ENCODE results near the gene ECD. TPM values are rescaled to one million over a fixed set of nuclear protein-coding genes. Genes with fewer than 3 reads are reported as not detected.

Gene ECD
- total RNA-seq, 2 donors from 2014 or later, result 17.1 to 18.2 TPM

DNA sequence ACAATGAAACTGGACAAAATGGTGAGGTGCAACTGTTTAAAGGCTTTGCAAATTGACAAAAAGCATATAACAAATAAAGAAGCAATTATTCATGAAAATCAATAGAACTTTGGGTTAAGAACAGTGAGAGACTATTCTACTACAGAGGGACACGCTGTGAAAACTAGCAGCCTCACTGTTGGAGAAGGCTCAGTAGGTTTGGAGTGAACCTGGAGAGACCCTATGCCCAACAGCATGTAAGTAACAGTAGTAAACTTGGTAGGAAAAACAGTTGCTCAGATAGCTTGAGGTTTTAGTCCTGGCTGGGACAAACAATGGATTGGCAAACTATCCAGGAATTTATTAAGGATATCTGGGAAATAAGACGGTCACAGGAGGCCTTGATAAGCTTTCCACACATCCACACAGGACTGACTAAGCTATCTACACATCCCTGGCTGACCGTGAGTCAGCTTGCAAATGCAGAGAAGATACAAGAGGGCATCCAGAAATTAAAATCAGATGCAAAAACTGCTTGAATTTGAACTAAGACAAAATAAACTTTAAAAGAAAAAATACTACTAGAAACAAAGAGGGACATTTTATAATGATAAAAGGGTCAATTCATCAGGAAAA, 16.0 kb upstream of the ECD start:
- Histone ChIP-seq H3K36me3 (no peaks in the 10 kb centered on the region), H3K27me3 (no peaks in the 10 kb centered on the region), H3K9ac (ENCODE audit: low read depth in 2 of 2, low read length in 2 of 2) (no peak overlapping the region), H3K4me3 (no peak overlapping the region), H3K27ac (no peak overlapping the region), H3K4me1 (no peaks in the 10 kb centered on the region), H3K9me3 (no peaks in the 10 kb centered on the region)
- DNase-seq, result no peak
- intact Hi-C loops (cut with DNase I), result no loop called here
- TF ChIP-seq, protein P1, sequence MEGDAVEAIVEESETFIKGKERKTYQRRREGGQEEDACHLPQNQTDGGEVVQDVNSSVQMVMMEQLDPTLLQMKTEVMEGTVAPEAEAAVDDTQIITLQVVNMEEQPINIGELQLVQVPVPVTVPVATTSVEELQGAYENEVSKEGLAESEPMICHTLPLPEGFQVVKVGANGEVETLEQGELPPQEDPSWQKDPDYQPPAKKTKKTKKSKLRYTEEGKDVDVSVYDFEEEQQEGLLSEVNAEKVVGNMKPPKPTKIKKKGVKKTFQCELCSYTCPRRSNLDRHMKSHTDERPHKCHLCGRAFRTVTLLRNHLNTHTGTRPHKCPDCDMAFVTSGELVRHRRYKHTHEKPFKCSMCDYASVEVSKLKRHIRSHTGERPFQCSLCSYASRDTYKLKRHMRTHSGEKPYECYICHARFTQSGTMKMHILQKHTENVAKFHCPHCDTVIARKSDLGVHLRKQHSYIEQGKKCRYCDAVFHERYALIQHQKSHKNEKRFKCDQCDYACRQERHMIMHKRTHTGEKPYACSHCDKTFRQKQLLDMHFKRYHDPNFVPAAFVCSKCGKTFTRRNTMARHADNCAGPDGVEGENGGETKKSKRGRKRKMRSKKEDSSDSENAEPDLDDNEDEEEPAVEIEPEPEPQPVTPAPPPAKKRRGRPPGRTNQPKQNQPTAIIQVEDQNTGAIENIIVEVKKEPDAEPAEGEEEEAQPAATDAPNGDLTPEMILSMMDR (IDR thresholded peaks at IDR 0.05), result no peak

DNA sequence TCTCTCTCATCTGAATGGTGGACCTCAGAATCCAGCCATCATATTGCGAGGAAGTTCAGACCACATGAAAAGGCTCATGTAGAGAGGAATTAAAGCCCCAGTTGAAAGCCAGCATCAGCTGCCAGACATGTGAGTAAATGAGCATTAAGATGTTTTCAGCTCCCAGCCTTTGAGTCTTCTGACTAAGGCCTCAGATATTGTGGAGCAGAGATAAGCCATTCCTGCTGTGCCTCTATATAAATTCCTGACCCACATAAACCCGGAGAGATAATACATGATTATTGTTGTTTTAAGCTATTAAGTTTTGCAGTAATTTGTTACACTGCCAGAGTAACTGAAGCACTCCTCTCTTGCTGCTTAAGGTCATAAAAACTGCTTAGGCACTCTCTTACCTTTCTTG, 14.8 kb upstream of the ECD start:
- Histone ChIP-seq H3K36me3 (no peaks in the 10 kb centered on the region), H3K27me3 (no peaks in the 10 kb centered on the region), H3K27ac (no peak overlapping the region), H3K9ac (ENCODE audit: low read depth in 2 of 2, low read length in 2 of 2) (no peak overlapping the region), H3K4me1 (no peaks in the 10 kb centered on the region), H3K4me3 (no peak overlapping the region), H3K9me3 (no peaks in the 10 kb centered on the region)
- TF ChIP-seq, protein P1 (IDR thresholded peaks at IDR 0.05), result no peak
- DNase-seq, result no peak
- intact Hi-C loops (cut with DNase I), result no loop called here

DNA sequence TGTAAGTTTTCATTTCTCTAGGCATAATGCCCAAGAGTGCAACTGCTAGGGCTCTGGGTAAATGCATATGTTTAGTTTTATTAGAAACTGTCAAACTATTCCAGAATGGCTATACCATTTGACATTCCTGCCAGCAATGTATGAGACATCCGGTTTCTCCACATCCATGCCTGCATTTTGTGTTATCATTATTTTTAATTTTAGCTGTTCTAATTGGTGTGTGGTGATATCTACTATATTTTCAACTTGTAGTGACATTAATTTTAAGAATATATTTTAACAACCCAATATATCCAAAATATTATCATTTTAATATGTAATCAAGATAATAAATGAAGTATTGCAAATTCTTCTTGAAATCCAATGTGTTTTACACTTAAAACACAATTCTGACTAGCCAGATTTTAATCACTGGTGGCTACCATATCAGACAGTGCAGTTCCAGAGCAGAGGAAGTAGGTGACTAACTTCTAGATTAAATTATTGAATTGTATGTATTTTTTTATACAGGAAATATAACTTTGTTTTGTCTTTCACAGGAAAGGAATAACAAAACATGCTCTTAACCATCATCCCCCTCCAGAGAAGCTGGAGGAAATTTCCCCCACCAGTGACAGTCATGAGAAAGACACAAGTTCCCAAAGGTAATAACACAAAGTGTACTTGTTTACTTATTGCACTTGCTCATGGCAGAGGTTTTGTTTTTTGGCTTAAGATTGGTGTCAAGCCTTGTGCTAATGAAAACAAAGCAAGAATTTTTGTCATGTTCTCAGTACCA, 6.5 kb upstream of the ECD start:
- TF ChIP-seq, protein P1 (IDR thresholded peaks at IDR 0.05), result no peak
- no peaks in the 10 kb centered on the region for H3K36me3 ChIP-seq
- no peaks in the 10 kb centered on the region for H3K4me1 ChIP-seq
- H3K27me3 ChIP-seq, result no peaks in the 10 kb centered on the region
- intact Hi-C loops (cut with DNase I), result no loop called here
- H3K9ac ChIP-seq (ENCODE audit: low read depth in 2 of 2, low read length in 2 of 2), result no peak overlapping the region
- DNase-seq, result no peak
- H3K27ac ChIP-seq, result no peak overlapping the region
- H3K4me3 ChIP-seq, result no peak overlapping the region
- no peaks in the 10 kb centered on the region for H3K9me3 ChIP-seq

DNA sequence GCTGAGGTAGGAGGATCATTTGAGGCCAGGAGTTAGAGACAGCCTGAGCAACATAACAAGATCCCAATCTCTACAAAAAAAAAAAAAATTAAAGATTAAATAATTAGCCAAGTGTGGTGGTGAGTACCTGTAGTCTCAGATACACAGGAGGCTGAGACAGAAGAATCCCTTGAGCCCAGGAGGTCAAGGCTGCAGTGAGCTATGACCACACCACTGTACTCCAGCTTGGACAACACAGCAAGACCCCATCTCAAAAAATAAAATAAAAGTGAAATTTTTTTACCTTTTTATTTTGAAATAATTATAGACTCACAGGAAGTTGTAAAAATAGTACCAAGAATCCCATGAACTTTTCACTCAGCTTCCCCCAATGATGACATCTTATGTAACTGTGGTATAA, 5.1 kb upstream of the ECD start:
- DNase-seq, result no peak
- intact Hi-C loops (cut with DNase I), result no loop called here
- H3K4me1 ChIP-seq, result no peaks in the 10 kb centered on the region
- H3K27me3 ChIP-seq, result no peaks in the 10 kb centered on the region
- no peak overlapping the region for H3K4me3 ChIP-seq
- no peaks in the 10 kb centered on the region for H3K9me3 ChIP-seq
- H3K36me3 ChIP-seq, result no peaks in the 10 kb centered on the region
- no peak overlapping the region for H3K9ac ChIP-seq (ENCODE audit: low read depth in 2 of 2, low read length in 2 of 2)
- TF ChIP-seq, protein P1 (IDR thresholded peaks at IDR 0.05), result no peak
- no peak overlapping the region for H3K27ac ChIP-seq

DNA sequence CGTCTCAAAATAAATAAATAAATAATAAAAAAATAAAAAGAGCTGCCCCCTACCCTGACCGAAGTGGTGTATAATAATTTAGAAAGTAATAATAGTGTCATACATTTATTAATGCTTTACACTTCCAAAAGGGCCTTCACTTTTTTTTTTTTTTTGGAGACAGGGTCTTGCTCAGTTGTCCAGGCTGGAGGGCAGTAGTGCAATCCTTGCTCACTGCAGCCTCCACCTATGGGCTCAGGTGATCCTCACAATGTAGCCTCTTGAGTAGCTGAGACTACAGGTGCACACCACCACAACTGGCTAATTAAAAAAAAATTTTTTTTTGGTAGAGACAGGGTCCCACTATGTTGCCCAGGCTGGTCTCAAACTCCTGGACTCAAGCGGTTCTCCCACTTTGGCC, 1.5 kb upstream of the ECD start:
- Histone ChIP-seq H3K4me3 (no peak overlapping the region), H3K27ac (no peak overlapping the region), H3K27me3 (no peaks in the 10 kb centered on the region), H3K4me1 (no peaks in the 10 kb centered on the region), H3K36me3 (no peaks in the 10 kb centered on the region), H3K9me3 (no peaks in the 10 kb centered on the region), H3K9ac (ENCODE audit: low read depth in 2 of 2, low read length in 2 of 2) (no peak overlapping the region)
- intact Hi-C loops (cut with DNase I), result loop anchor here (5.0 kb wide), 1 partner anchor 72 kb away; the partner anchor contains the start of gene P4HA1
- no peak for DNase-seq
- TF ChIP-seq, protein P1 (IDR thresholded peaks at IDR 0.05), result no peak

Data from colonic mucosa (tissue), 4 donors.